OCI-LY3 (cell line): ENCODE data around the gene WNT7A.

Experiments used
- CTCF ChIP-seq: fragments of 200-600, 300-600 bp; sonication (generic); IDR thresholded peaks from 2 replicates; pipeline ENCODE4 v1.5.1; 2014; ENCODE audit warnings: antibody characterized with exemption, low read length, low read depth
- EZH2phosphoT487 ChIP-seq: fragments of 200-600 bp; shearing (Covaris generic); IDR thresholded peaks from 2 replicates; pipeline ENCODE4 v1.6.1; 2018; ENCODE audit warnings: antibody characterized with exemption, mixed run types, low read depth

GRCh38 chr3:13880811-13881156 is 913 bp upstream of the WNT7A start:
- TF ChIP-seq CTCF, result no peak
- no peak for TF ChIP-seq EZH2phosphoT487
